GM12878 (cell line): ENCODE data around the gene CAMTA1. TPM values are rescaled to one million over a fixed set of nuclear protein-coding genes. Genes with fewer than 3 reads are reported as not detected.

Experiments used
- CBX3 ChIP-seq: fragments of 200-600 bp; sonication (generic); IDR thresholded peaks from 2 replicates; pipeline ENCODE4 v1.6.1; 2016; ENCODE audit warnings: low read depth, borderline replicate concordance
- ESRRA ChIP-seq: IDR thresholded peaks from 2 replicates; pipeline ENCODE4 v1.6.1; 2012; ENCODE audit warnings: mild to moderate bottlenecking, low read length, improper control_type of control experiment
- ETV6 ChIP-seq, 2 experiments: fragments of 450-650 bp in 1 of 2; IDR thresholded peaks in 1 of 2; conservative IDR thresholded peaks in 1 of 2; 2 replicates each; pipeline ENCODE4 v1.6.1; 2014; ENCODE audit warnings: antibody characterized with exemption in 1 of 2, borderline replicate concordance in 1 of 2, low read depth in 1 of 2, mild to moderate bottlenecking in 1 of 2, moderate library complexity in 1 of 2
- GABPA ChIP-seq: IDR thresholded peaks from 2 replicates; pipeline ENCODE4 v1.6.1; 2014; ENCODE audit warnings: antibody characterized with exemption, low read depth, mild to moderate bottlenecking, inconsistent platforms
- HCFC1 ChIP-seq: fragments of 150-350 bp; IDR thresholded peaks from 2 replicates; pipeline ENCODE4 v1.6.1; 2014; ENCODE audit warnings: low read length
- IRF4 ChIP-seq: IDR thresholded peaks from 2 replicates; pipeline ENCODE4 v1.6.1; 2011; ENCODE audit warnings: low read depth, low read length
- KAT2A ChIP-seq: conservative IDR thresholded peaks from 2 replicates; pipeline ENCODE4 v1.6.1; 2011; ENCODE audit warnings: low read depth, low read length; ENCODE audit not compliant: control insufficient read depth
- MEF2A ChIP-seq: IDR thresholded peaks from 2 replicates; pipeline ENCODE4 v1.6.1; 2011; ENCODE audit warnings: low read depth, mild to moderate bottlenecking, low read length, moderate library complexity; ENCODE audit not compliant: insufficient read depth
- NBN ChIP-seq: fragments of 450-650 bp; IDR thresholded peaks from 2 replicates; pipeline ENCODE4 v1.6.1; 2016
- NFYA ChIP-seq: IDR thresholded peaks from 2 replicates; pipeline ENCODE4 v1.6.1; 2011; ENCODE audit warnings: low read depth, mild to moderate bottlenecking, low read length, improper control_type of control experiment, borderline replicate concordance
- PAX8 ChIP-seq: fragments of 450-650 bp; IDR thresholded peaks from 2 replicates; pipeline ENCODE4 v1.6.1; 2017; ENCODE audit warnings: mild to moderate bottlenecking, moderate library complexity
- RAD21 ChIP-seq: IDR thresholded peaks from 2 replicates; pipeline ENCODE4 v1.6.1; 2011; ENCODE audit warnings: mild to moderate bottlenecking, low read depth, low read length, moderate library complexity; ENCODE audit not compliant: insufficient read depth
- SMC3 ChIP-seq: IDR thresholded peaks from 2 replicates; pipeline ENCODE4 v1.6.1; 2011; ENCODE audit warnings: low read length, improper control_type of control experiment, borderline replicate concordance
- SREBF1 ChIP-seq: IDR thresholded peaks from 2 replicates; pipeline ENCODE4 v1.6.1; 2012; ENCODE audit warnings: mild to moderate bottlenecking, low read length
- SREBF2 ChIP-seq: IDR thresholded peaks from 2 replicates; pipeline ENCODE4 v1.6.1; 2012; ENCODE audit warnings: mild to moderate bottlenecking, low read length
- TCF12 ChIP-seq: IDR thresholded peaks from 2 replicates; pipeline ENCODE4 v1.6.1; 2011; ENCODE audit warnings: low read depth, mild to moderate bottlenecking, low read length
- TCF7 ChIP-seq: IDR thresholded peaks from 2 replicates; pipeline ENCODE4 v1.6.1; 2014; ENCODE audit warnings: antibody characterized with exemption, borderline replicate concordance
- WRNIP1 ChIP-seq: IDR thresholded peaks from 2 replicates; pipeline ENCODE4 v1.6.1; 2011; ENCODE audit warnings: low read depth, low read length, improper control_type of control experiment, borderline replicate concordance
- YBX1 ChIP-seq: fragments of 450-650 bp; IDR thresholded peaks from 2 replicates; pipeline ENCODE4 v1.6.1; 2016; ENCODE audit warnings: antibody characterized with exemption
- ZNF207 ChIP-seq: fragments of 450-650 bp; IDR thresholded peaks from 2 replicates; pipeline ENCODE4 v1.6.1; 2014; ENCODE audit warnings: antibody characterized with exemption, mild to moderate bottlenecking, borderline replicate concordance
- ZNF24 ChIP-seq: fragments of 450-650 bp; IDR thresholded peaks from 2 replicates; pipeline ENCODE4 v1.6.1; 2017; ENCODE audit warnings: antibody characterized with exemption, mild to moderate bottlenecking
- polyA plus RNA-seq, 11 experiments: library from polyadenylated mRNA; depleted of rRNA in 4 of 11; unstranded in 6 of 11; stranded (reverse) in 5 of 11; fragments of >200 nt; fragmentation: Nextera tagmentation in 4 of 11; fragmentation: Illumina TruSeq in 1 of 11; extraction: Ambion mirVana in 4 of 11; extraction: Trizol in 1 of 11; gene quantifications; 1 replicate in 1 of 11; 2 replicates in 10 of 11; pipeline versions ENCODE4 v1.2.1 to v1.2.3, GENCODE V29; 2011 to 2016; ENCODE audit warnings: inconsistent platforms in 2 of 11, missing spikeins in 2 of 11, low read depth in 1 of 11
- total RNA-seq, 4 experiments: library from RNA; depleted of rRNA in 3 of 4; stranded (reverse); fragments of >200 nt in 3 of 4; fragmentation: Illumina TruSeq in 1 of 4; extraction: Trizol in 1 of 4; gene quantifications; 2 replicates each; pipeline versions ENCODE4 v1.2.1 to v1.2.3, GENCODE V29; 2013 to 2021
- TF ChIP-seq, protein P1 (sequence below): IDR thresholded peaks from 2 replicates; pipeline ENCODE4 v1.6.1; 2012; ENCODE audit warnings: mild to moderate bottlenecking, low read depth, low read length
- TF ChIP-seq, protein P2 (sequence below): IDR thresholded peaks from 2 replicates; pipeline ENCODE4 v1.6.1; 2012; ENCODE audit warnings: low read length, inconsistent platforms
- TF ChIP-seq, protein P3 (sequence below): fragments of 450-650 bp; IDR thresholded peaks from 2 replicates; pipeline ENCODE4 v1.6.1; 2017; ENCODE audit warnings: mild to moderate bottlenecking
- TF ChIP-seq, protein P4 (sequence below): fragments of 150-350 bp; IDR thresholded peaks from 2 replicates; pipeline ENCODE4 v1.6.1; 2014; ENCODE audit warnings: mild to moderate bottlenecking, low read depth, low read length

CAMTA1 gene
- total and polyA plus RNA-seq, 10 of the 15 experiments (the other 5 are each of a cell fraction or from before 2014, with no cell fraction given), result 37.7 to 148 (median 76.4) TPM

DNA sequence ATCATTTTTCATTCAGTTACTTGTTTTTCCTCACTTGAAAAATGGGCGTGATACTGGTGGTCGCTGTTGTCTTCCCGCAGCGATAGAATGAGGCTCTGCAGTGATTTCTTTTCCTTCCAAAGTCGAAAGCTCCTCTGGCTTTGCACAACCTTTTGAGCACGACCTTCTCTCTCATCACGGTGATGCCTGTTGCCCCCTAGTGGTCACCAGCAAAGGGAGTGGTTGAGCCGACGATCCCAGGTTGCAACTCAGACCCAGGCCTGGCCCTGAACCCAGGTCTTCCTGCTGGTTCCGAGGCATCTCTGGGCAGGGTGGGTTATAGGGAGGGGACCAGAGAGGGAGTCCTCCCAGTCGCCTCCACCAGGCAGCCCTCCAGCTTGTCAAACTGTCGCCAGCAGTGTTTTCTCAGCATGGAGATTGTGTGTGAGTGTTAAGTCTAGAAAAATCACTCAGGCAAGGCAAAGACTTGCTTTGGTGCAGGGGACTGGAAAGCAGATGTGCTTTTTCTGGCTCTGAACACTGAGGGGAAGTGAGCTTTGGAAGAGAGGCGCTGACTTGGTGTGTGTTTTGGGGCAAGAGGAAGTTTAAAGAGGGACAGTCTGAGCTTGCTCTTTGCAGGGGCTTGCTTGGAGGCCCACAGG lies 285.3 kb downstream of the CAMTA1 start (continued):
- TF ChIP-seq, protein P1, sequence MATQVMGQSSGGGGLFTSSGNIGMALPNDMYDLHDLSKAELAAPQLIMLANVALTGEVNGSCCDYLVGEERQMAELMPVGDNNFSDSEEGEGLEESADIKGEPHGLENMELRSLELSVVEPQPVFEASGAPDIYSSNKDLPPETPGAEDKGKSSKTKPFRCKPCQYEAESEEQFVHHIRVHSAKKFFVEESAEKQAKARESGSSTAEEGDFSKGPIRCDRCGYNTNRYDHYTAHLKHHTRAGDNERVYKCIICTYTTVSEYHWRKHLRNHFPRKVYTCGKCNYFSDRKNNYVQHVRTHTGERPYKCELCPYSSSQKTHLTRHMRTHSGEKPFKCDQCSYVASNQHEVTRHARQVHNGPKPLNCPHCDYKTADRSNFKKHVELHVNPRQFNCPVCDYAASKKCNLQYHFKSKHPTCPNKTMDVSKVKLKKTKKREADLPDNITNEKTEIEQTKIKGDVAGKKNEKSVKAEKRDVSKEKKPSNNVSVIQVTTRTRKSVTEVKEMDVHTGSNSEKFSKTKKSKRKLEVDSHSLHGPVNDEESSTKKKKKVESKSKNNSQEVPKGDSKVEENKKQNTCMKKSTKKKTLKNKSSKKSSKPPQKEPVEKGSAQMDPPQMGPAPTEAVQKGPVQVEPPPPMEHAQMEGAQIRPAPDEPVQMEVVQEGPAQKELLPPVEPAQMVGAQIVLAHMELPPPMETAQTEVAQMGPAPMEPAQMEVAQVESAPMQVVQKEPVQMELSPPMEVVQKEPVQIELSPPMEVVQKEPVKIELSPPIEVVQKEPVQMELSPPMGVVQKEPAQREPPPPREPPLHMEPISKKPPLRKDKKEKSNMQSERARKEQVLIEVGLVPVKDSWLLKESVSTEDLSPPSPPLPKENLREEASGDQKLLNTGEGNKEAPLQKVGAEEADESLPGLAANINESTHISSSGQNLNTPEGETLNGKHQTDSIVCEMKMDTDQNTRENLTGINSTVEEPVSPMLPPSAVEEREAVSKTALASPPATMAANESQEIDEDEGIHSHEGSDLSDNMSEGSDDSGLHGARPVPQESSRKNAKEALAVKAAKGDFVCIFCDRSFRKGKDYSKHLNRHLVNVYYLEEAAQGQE, result no peak
- TF ChIP-seq SMC3, result peak; percentile 81; the same call in 1 of the 2 replicates
- TF ChIP-seq RAD21, result peak; percentile 83
- TF ChIP-seq SREBF1, result no peak
- no peak for TF ChIP-seq NBN
- no peak for TF ChIP-seq SREBF2
- no peak for TF ChIP-seq ESRRA
- TF ChIP-seq ETV6 (conservative IDR thresholded peaks at IDR 0.05 in 1 of 2, IDR thresholded peaks at IDR 0.05 in 1 of 2; ENCODE audit: borderline replicate concordance in 1 of 2, low read depth in 1 of 2), result no peak
- TF ChIP-seq PAX8, result no peak
- TF ChIP-seq, protein P2, sequence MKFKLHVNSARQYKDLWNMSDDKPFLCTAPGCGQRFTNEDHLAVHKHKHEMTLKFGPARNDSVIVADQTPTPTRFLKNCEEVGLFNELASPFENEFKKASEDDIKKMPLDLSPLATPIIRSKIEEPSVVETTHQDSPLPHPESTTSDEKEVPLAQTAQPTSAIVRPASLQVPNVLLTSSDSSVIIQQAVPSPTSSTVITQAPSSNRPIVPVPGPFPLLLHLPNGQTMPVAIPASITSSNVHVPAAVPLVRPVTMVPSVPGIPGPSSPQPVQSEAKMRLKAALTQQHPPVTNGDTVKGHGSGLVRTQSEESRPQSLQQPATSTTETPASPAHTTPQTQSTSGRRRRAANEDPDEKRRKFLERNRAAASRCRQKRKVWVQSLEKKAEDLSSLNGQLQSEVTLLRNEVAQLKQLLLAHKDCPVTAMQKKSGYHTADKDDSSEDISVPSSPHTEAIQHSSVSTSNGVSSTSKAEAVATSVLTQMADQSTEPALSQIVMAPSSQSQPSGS, result no peak
- TF ChIP-seq GABPA, result no peak
- TF ChIP-seq CBX3, result no peak
- no peak for TF ChIP-seq WRNIP1
- TF ChIP-seq ZNF207, result no peak
- TF ChIP-seq ZNF24, result no peak
- TF ChIP-seq HCFC1, result no peak
- TF ChIP-seq NFYA, result no peak
- TF ChIP-seq KAT2A, result no peak
- TF ChIP-seq YBX1, result no peak
- no peak for TF ChIP-seq TCF12
- TF ChIP-seq TCF7, result no peak
- no peak for TF ChIP-seq MEF2A
- 0 out of 2 replicates have a peak, but pooled peaks have one; percentile 35 for TF ChIP-seq IRF4
- TF ChIP-seq, protein P3, sequence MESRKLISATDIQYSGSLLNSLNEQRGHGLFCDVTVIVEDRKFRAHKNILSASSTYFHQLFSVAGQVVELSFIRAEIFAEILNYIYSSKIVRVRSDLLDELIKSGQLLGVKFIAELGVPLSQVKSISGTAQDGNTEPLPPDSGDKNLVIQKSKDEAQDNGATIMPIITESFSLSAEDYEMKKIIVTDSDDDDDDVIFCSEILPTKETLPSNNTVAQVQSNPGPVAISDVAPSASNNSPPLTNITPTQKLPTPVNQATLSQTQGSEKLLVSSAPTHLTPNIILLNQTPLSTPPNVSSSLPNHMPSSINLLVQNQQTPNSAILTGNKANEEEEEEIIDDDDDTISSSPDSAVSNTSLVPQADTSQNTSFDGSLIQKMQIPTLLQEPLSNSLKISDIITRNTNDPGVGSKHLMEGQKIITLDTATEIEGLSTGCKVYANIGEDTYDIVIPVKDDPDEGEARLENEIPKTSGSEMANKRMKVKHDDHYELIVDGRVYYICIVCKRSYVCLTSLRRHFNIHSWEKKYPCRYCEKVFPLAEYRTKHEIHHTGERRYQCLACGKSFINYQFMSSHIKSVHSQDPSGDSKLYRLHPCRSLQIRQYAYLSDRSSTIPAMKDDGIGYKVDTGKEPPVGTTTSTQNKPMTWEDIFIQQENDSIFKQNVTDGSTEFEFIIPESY, result no peak
- TF ChIP-seq, protein P4, sequence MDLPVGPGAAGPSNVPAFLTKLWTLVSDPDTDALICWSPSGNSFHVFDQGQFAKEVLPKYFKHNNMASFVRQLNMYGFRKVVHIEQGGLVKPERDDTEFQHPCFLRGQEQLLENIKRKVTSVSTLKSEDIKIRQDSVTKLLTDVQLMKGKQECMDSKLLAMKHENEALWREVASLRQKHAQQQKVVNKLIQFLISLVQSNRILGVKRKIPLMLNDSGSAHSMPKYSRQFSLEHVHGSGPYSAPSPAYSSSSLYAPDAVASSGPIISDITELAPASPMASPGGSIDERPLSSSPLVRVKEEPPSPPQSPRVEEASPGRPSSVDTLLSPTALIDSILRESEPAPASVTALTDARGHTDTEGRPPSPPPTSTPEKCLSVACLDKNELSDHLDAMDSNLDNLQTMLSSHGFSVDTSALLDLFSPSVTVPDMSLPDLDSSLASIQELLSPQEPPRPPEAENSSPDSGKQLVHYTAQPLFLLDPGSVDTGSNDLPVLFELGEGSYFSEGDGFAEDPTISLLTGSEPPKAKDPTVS, result no peak
